ENCODE results near the gene IGFBPL1.
A peak's percentile ranks its signal among the peaks of the same experiment; 100 is the strongest.

IGFBPL1 gene

DNA sequence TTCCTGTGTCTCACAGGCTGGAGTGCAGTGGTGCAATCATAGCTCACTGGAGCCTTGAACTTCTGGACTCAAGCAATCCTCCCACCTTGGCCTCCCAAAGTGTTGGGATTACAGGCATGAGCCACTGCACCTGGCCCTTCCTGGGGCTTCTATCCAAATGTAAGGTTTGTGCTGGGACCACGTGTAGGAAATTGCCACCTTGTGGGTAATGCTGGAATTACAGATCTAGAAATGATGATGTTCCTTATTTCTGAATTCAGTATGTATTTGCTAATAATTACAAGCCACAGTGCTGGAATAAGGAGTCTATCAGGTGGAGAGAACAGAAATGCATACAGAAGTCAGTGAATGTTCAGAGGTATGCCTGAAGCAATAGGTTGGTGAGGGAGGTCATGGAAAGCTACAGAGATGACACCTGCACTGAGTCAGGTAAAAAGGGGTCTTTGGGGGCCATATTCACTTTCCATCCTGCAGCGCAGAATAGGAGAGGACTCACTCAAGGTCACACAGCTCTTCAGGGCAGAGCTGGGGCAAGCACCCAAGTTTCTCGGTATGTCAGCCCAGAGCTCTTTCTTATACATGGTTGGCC, 8.8 kb upstream of the IGFBPL1 start:
- no peaks in the 10 kb centered on the region for H3F3A ChIP-seq (ENCODE audit: control insufficient read depth, insufficient read depth)
- H4K20me1 ChIP-seq (ENCODE audit: control insufficient read depth, insufficient read depth, low read depth, low read length): no peaks in the 10 kb centered on the region
- H3K4me1 ChIP-seq (ENCODE audit: control insufficient read depth, low read length): no peaks in the 10 kb centered on the region
- H3K36me3 ChIP-seq (ENCODE audit: control insufficient read depth, low read length): no peaks in the 10 kb centered on the region
- H3K27ac ChIP-seq (ENCODE audit: low read depth, low read length): no peak overlapping the region
- H3K9me3 ChIP-seq (ENCODE audit: control insufficient read depth, insufficient read depth, low read length): no peaks in the 10 kb centered on the region
- H3K27me3 ChIP-seq (ENCODE audit: control insufficient read depth, low read length): peaks cover 15% of the 10 kb centered on the region
- no peak for TF ChIP-seq EZH2phosphoT487 (IDR thresholded peaks at IDR 0.05; ENCODE audit: borderline replicate concordance, low read length)
- TF ChIP-seq, protein P1, sequence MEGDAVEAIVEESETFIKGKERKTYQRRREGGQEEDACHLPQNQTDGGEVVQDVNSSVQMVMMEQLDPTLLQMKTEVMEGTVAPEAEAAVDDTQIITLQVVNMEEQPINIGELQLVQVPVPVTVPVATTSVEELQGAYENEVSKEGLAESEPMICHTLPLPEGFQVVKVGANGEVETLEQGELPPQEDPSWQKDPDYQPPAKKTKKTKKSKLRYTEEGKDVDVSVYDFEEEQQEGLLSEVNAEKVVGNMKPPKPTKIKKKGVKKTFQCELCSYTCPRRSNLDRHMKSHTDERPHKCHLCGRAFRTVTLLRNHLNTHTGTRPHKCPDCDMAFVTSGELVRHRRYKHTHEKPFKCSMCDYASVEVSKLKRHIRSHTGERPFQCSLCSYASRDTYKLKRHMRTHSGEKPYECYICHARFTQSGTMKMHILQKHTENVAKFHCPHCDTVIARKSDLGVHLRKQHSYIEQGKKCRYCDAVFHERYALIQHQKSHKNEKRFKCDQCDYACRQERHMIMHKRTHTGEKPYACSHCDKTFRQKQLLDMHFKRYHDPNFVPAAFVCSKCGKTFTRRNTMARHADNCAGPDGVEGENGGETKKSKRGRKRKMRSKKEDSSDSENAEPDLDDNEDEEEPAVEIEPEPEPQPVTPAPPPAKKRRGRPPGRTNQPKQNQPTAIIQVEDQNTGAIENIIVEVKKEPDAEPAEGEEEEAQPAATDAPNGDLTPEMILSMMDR (IDR thresholded peaks at IDR 0.05; ENCODE audit: low read depth, low read length, poor library complexity, severe bottlenecking): peak; percentile 65
- H3K4me2 ChIP-seq (ENCODE audit: low read length): no peak overlapping the region
- H3K79me2 ChIP-seq (ENCODE audit: control insufficient read depth, low read length): no peaks in the 10 kb centered on the region
- H3K4me3 ChIP-seq (ENCODE audit: low read length): no peak overlapping the region
- no peaks in the 10 kb centered on the region for H3K9me2 ChIP-seq (replicated peaks; ENCODE audit: control insufficient read depth, low read length)

DNA sequence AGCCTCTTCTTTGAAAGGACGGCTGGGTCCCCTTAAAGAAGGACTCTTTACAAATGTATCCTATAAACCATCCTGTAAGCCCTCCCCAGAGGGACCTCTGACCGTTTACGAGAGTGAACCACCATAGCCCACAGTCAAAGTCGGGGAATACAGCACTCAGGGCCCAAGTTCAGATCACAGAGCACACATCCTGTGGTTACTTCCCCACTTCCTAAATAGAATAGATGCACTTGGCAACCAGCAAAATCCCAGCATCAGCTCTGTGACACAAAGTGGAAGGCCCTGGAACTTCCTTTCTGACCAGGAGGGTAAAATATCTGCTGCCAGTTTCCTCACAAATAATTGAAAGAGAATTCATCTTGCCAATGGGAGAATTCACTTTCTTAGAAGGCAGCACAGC, 6.9 kb upstream of the IGFBPL1 start:
- Histone ChIP-seq H3K36me3 (ENCODE audit: control insufficient read depth, low read length) (no peaks in the 10 kb centered on the region), H4K20me1 (ENCODE audit: control insufficient read depth, insufficient read depth, low read depth, low read length) (no peaks in the 10 kb centered on the region), H3K4me1 (ENCODE audit: control insufficient read depth, low read length) (no peaks in the 10 kb centered on the region), H3K4me2 (ENCODE audit: low read length) (no peak overlapping the region), H3K27ac (ENCODE audit: low read depth, low read length) (no peak overlapping the region), H3K79me2 (ENCODE audit: control insufficient read depth, low read length) (no peaks in the 10 kb centered on the region), H3K9me3 (ENCODE audit: control insufficient read depth, insufficient read depth, low read length) (no peaks in the 10 kb centered on the region), H3F3A (ENCODE audit: control insufficient read depth, insufficient read depth) (no peaks in the 10 kb centered on the region), H3K9me2 (replicated peaks; ENCODE audit: control insufficient read depth, low read length) (no peaks in the 10 kb centered on the region), H3K27me3 (ENCODE audit: control insufficient read depth, low read length) (peaks cover 20% of the 10 kb centered on the region), H3K4me3 (ENCODE audit: low read length) (no peak overlapping the region)
- no peak for TF ChIP-seq EZH2phosphoT487 (IDR thresholded peaks at IDR 0.05; ENCODE audit: borderline replicate concordance, low read length)
- TF ChIP-seq, protein P1 (IDR thresholded peaks at IDR 0.05; ENCODE audit: low read depth, low read length, poor library complexity, severe bottlenecking): no peak

- no peaks in the 10 kb centered on the region for H3K79me2 ChIP-seq (ENCODE audit: control insufficient read depth, low read length)
- H3K27me3 ChIP-seq (ENCODE audit: control insufficient read depth, low read length): peaks cover 14% of the 10 kb centered on the region
- no peaks in the 10 kb centered on the region for H3F3A ChIP-seq (ENCODE audit: control insufficient read depth, insufficient read depth)
- no peaks in the 10 kb centered on the region for H3K36me3 ChIP-seq (ENCODE audit: control insufficient read depth, low read length)
- no peak overlapping the region for H3K27ac ChIP-seq (ENCODE audit: low read depth, low read length)
- H3K9me3 ChIP-seq (ENCODE audit: control insufficient read depth, insufficient read depth, low read length): no peaks in the 10 kb centered on the region
- no peaks in the 10 kb centered on the region for H4K20me1 ChIP-seq (ENCODE audit: control insufficient read depth, insufficient read depth, low read depth, low read length)
- no peak overlapping the region for H3K4me3 ChIP-seq (ENCODE audit: low read length)
- H3K9me2 ChIP-seq (replicated peaks; ENCODE audit: control insufficient read depth, low read length): no peaks in the 10 kb centered on the region
- no peak for TF ChIP-seq EZH2phosphoT487 (IDR thresholded peaks at IDR 0.05; ENCODE audit: borderline replicate concordance, low read length)
- TF ChIP-seq, protein P1 (IDR thresholded peaks at IDR 0.05; ENCODE audit: low read depth, low read length, poor library complexity, severe bottlenecking): no peak
- no peaks in the 10 kb centered on the region for H3K4me1 ChIP-seq (ENCODE audit: control insufficient read depth, low read length)
- no peak overlapping the region for H3K4me2 ChIP-seq (ENCODE audit: low read length)
These were observed 3.8 kb upstream of the IGFBPL1 start for GRCh38 chr9:38428062-38428461.
